ENCODE measurements around the gene EZH2. TPM values are rescaled to one million over a fixed set of nuclear protein-coding genes. Genes with fewer than 3 reads are reported as not detected.
A peak's percentile ranks its signal among the peaks of the same experiment; 100 is the strongest.

Gene EZH2
- total RNA-seq, 1 donor from 2014 or later, result 16.2 TPM

DNA sequence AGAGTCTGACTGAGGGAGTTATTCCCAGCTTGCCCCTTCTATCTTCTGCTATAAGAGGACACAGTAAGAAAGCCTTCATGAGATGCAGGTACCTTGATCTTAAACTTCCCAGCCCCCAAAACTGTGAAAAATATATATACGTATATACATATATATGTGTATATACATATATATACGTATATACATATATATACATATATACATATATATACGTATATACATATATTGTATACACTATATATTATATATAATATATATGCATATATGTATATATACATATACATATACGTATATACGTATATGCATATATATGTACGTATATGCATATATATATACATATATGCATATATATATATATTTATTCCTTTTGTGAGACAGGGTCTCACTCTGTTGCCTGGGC is 17.7 kb downstream of the EZH2 start:
- no peak overlapping the region for H3K4me3 ChIP-seq (ENCODE audit: low read length in 3 of 3)
- H3K9me3 ChIP-seq (ENCODE audit: control insufficient read depth in 3 of 3, low read length in 3 of 3), result no peaks in the 10 kb centered on the region
- no peak overlapping the region for H3K9ac ChIP-seq (ENCODE audit: low read depth in 1 of 3, low read length in 3 of 3)
- no peaks in the 10 kb centered on the region for H3K36me3 ChIP-seq (ENCODE audit: control insufficient read depth in 3 of 3, insufficient read depth in 3 of 3, low read length in 3 of 3)
- H3K27ac ChIP-seq (ENCODE audit: low read depth, low read length), result no peak overlapping the region
- no peaks in the 10 kb centered on the region for H3K4me1 ChIP-seq (ENCODE audit: control insufficient read depth in 3 of 3, insufficient read depth in 3 of 3, low read length in 3 of 3)
- H3K27me3 ChIP-seq (ENCODE audit: control insufficient read depth in 3 of 3, insufficient read depth in 3 of 3, low read length in 3 of 3), result no peaks in the 10 kb centered on the region

DNA sequence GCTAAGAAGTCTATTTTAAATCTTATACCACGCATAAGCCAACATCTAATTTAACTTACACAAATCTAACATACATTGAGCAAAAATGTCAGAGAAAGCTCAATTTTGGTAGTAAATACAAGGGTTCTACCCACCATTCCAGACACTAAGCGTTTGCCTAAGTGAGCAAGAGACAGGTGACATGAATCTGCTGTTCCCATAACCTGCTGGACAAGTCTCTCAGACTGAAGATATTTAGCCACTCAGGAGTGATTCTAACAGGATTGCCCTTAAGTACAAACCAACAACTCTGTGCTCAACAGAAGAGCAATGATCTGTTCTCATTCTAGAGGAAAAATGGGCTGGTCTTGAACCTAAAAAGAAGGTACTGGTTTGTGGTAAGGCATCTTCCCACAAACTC is 18.8 kb downstream of the EZH2 start:
- no peak overlapping the region for H3K27ac ChIP-seq (ENCODE audit: low read depth, low read length)
- H3K4me3 ChIP-seq (ENCODE audit: low read length in 3 of 3), result no peak overlapping the region
- no peak overlapping the region for H3K9ac ChIP-seq (ENCODE audit: low read depth in 1 of 3, low read length in 3 of 3)
- no peaks in the 10 kb centered on the region for H3K4me1 ChIP-seq (ENCODE audit: control insufficient read depth in 3 of 3, insufficient read depth in 3 of 3, low read length in 3 of 3)
- no peaks in the 10 kb centered on the region for H3K36me3 ChIP-seq (ENCODE audit: control insufficient read depth in 3 of 3, insufficient read depth in 3 of 3, low read length in 3 of 3)
- H3K27me3 ChIP-seq (ENCODE audit: control insufficient read depth in 3 of 3, insufficient read depth in 3 of 3, low read length in 3 of 3), result no peaks in the 10 kb centered on the region
- H3K9me3 ChIP-seq (ENCODE audit: control insufficient read depth in 3 of 3, low read length in 3 of 3), result no peaks in the 10 kb centered on the region

DNA sequence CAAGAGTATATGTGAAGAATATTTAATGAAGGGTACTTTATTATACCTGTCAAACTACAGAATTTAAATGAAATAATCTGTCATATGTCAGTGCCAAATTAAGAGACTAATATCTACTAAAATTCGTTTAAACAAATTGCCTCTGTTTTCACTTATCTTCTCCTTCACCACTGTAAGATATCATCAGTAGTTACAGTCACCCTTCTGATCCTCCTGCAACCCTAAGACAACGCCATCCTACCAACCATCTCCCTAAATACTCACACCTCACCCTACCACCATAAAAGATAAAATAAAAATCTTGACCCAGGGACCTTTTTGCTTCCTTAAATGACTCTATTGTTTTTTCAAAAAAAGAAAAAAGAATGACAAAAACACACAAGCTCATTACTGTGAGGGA is 20.8 kb downstream of the EZH2 start:
- Histone ChIP-seq H3K27me3 (ENCODE audit: control insufficient read depth in 3 of 3, insufficient read depth in 3 of 3, low read length in 3 of 3) (no peaks in the 10 kb centered on the region), H3K27ac (ENCODE audit: low read depth, low read length) (no peak overlapping the region), H3K9me3 (ENCODE audit: control insufficient read depth in 3 of 3, low read length in 3 of 3) (no peaks in the 10 kb centered on the region), H3K4me1 (ENCODE audit: control insufficient read depth in 3 of 3, insufficient read depth in 3 of 3, low read length in 3 of 3) (no peaks in the 10 kb centered on the region), H3K4me3 (ENCODE audit: low read length in 3 of 3) (no peak overlapping the region), H3K36me3 (ENCODE audit: control insufficient read depth in 3 of 3, insufficient read depth in 3 of 3, low read length in 3 of 3) (no peaks in the 10 kb centered on the region), H3K9ac (ENCODE audit: low read depth in 1 of 3, low read length in 3 of 3) (no peak overlapping the region)

DNA sequence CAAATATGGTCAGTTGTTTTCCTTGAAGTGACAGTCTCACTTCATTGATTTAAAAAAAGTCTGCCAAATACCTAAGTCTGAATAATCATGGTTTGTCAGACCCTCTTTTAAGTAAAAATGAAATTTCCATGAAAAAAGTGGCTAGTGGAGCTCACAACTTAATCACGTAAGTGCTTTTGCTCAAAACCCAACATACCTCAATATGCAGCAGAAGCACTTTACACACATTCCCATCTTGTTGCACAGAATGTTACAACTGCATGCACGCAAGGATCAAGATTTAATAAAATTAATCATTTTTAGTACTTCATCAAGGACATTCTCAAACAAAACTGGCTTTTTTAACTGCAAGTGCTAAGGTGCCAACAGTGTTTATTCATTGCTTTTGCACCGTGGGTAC is 21.6 kb downstream of the EZH2 start:
- H3K9ac ChIP-seq (ENCODE audit: low read depth in 1 of 3, low read length in 3 of 3), result no peak overlapping the region
- H3K36me3 ChIP-seq (ENCODE audit: control insufficient read depth in 3 of 3, insufficient read depth in 3 of 3, low read length in 3 of 3), result no peaks in the 10 kb centered on the region
- no peaks in the 10 kb centered on the region for H3K27me3 ChIP-seq (ENCODE audit: control insufficient read depth in 3 of 3, insufficient read depth in 3 of 3, low read length in 3 of 3)
- H3K27ac ChIP-seq (ENCODE audit: low read depth, low read length), result no peak overlapping the region
- no peak overlapping the region for H3K4me3 ChIP-seq (ENCODE audit: low read length in 3 of 3)
- H3K9me3 ChIP-seq (ENCODE audit: control insufficient read depth in 3 of 3, low read length in 3 of 3), result no peaks in the 10 kb centered on the region
- H3K4me1 ChIP-seq (ENCODE audit: control insufficient read depth in 3 of 3, insufficient read depth in 3 of 3, low read length in 3 of 3), result no peaks in the 10 kb centered on the region

DNA sequence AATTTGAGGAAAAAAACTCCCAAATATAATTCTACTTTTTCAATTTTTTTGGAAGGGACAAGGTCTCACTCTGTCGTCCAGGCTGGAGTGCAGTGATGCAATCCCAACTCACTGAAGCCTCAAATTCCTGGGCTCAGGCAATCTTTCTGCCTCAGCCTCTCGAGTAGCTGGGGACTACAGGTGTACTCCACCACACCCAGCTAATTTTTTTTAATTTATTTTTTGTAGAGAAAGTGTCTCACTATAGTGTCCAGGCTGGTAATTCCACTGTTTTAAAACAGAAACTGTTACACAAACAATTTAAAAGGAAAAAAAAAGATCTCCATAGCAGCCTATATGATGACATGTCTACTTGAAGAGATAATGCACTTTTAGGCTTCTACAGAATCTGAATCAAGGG is 25.6 kb downstream of the EZH2 start:
- no peak overlapping the region for H3K9ac ChIP-seq (ENCODE audit: low read depth in 1 of 3, low read length in 3 of 3)
- H3K4me3 ChIP-seq (ENCODE audit: low read length in 3 of 3), result no peak overlapping the region
- no peaks in the 10 kb centered on the region for H3K36me3 ChIP-seq (ENCODE audit: control insufficient read depth in 3 of 3, insufficient read depth in 3 of 3, low read length in 3 of 3)
- H3K27me3 ChIP-seq (ENCODE audit: control insufficient read depth in 3 of 3, insufficient read depth in 3 of 3, low read length in 3 of 3), result no peaks in the 10 kb centered on the region
- H3K27ac ChIP-seq (ENCODE audit: low read depth, low read length), result no peak overlapping the region
- H3K9me3 ChIP-seq (ENCODE audit: control insufficient read depth in 3 of 3, low read length in 3 of 3), result no peaks in the 10 kb centered on the region
- no peaks in the 10 kb centered on the region for H3K4me1 ChIP-seq (ENCODE audit: control insufficient read depth in 3 of 3, insufficient read depth in 3 of 3, low read length in 3 of 3)

DNA sequence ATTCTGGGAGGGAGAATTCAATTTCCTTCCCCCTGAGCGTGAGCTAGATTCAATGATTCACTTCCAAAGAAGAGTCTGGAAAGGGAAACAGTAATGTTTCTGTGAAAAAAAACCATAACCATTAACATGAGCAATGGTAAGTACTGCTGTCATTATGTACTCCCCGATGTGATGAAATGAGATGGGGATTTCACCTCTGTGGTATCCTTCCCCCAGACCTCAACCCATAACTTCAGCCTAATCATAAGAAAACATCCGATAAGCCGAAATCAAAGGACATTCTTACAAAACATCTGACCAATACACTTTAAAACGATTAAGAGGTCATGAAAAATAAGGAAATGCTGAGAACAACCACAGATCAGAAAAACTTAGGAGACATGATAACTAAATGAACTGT is 27.2 kb downstream of the EZH2 start:
- Histone ChIP-seq H3K27me3 (ENCODE audit: control insufficient read depth in 3 of 3, insufficient read depth in 3 of 3, low read length in 3 of 3) (no peaks in the 10 kb centered on the region), H3K9ac (ENCODE audit: low read depth in 1 of 3, low read length in 3 of 3) (no peak overlapping the region)

DNA sequence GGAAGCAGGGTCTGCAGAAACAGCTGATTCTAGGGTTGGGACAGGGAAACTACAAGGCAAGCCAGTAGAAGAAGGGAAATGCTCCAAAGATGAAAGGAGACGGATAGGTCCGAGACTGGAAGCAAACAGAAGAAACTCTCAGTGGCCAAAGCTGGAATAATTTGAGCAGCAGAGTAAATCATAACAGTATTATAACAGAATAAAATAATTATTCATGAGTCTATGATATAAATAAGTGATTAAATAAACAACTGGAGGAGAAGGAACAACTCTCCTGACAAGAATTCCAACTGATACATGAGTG is 27.6 kb downstream of the EZH2 start:
- Histone ChIP-seq H3K27me3 (ENCODE audit: control insufficient read depth in 3 of 3, insufficient read depth in 3 of 3, low read length in 3 of 3) (no peaks in the 10 kb centered on the region), H3K36me3 (ENCODE audit: control insufficient read depth in 3 of 3, insufficient read depth in 3 of 3, low read length in 3 of 3) (no peaks in the 10 kb centered on the region), H3K9ac (ENCODE audit: low read depth in 1 of 3, low read length in 3 of 3) (no peak overlapping the region), H3K4me1 (ENCODE audit: control insufficient read depth in 3 of 3, insufficient read depth in 3 of 3, low read length in 3 of 3) (no peaks in the 10 kb centered on the region), H3K27ac (ENCODE audit: low read depth, low read length) (no peak overlapping the region), H3K4me3 (ENCODE audit: low read length in 3 of 3) (peak overlapping the region in 1 of 3 donors; percentile 54), H3K9me3 (ENCODE audit: control insufficient read depth in 3 of 3, low read length in 3 of 3) (no peaks in the 10 kb centered on the region)

More for the DNA sequence above, 27.2 kb downstream of the EZH2 start:
- H3K27ac ChIP-seq (ENCODE audit: low read depth, low read length), result no peak overlapping the region
- no peaks in the 10 kb centered on the region for H3K4me1 ChIP-seq (ENCODE audit: control insufficient read depth in 3 of 3, insufficient read depth in 3 of 3, low read length in 3 of 3)
- H3K9me3 ChIP-seq (ENCODE audit: control insufficient read depth in 3 of 3, low read length in 3 of 3), result no peaks in the 10 kb centered on the region
- H3K36me3 ChIP-seq (ENCODE audit: control insufficient read depth in 3 of 3, insufficient read depth in 3 of 3, low read length in 3 of 3), result no peaks in the 10 kb centered on the region
- no peak overlapping the region for H3K4me3 ChIP-seq (ENCODE audit: low read length in 3 of 3)

DNA sequence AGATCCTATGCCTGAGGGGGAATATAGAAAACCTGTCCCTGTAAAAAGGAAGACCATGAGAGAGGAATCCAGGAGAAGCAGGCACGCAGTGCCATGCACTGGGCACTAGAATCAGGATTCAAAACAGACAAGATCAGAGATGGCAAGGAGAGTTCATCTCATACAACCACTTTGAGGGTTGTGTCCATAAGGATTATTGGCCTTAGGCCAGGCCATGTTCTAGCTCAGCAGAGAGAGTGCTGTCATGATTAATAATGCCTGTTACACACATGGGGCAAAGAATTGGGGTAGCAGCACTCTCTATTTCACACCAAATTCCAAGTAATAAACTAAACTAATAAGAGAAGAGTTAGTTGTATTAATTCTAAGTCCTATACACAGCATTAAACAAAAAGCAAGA is 29.1 kb downstream of the EZH2 start:
- no peak overlapping the region for H3K27ac ChIP-seq (ENCODE audit: low read depth, low read length)
- no peaks in the 10 kb centered on the region for H3K4me1 ChIP-seq (ENCODE audit: control insufficient read depth in 3 of 3, insufficient read depth in 3 of 3, low read length in 3 of 3)
- no peak overlapping the region for H3K9ac ChIP-seq (ENCODE audit: low read depth in 1 of 3, low read length in 3 of 3)
- H3K4me3 ChIP-seq (ENCODE audit: low read length in 3 of 3), result no peak overlapping the region
- H3K9me3 ChIP-seq (ENCODE audit: control insufficient read depth in 3 of 3, low read length in 3 of 3), result no peaks in the 10 kb centered on the region
- no peaks in the 10 kb centered on the region for H3K27me3 ChIP-seq (ENCODE audit: control insufficient read depth in 3 of 3, insufficient read depth in 3 of 3, low read length in 3 of 3)
- H3K36me3 ChIP-seq (ENCODE audit: control insufficient read depth in 3 of 3, insufficient read depth in 3 of 3, low read length in 3 of 3), result no peaks in the 10 kb centered on the region

DNA sequence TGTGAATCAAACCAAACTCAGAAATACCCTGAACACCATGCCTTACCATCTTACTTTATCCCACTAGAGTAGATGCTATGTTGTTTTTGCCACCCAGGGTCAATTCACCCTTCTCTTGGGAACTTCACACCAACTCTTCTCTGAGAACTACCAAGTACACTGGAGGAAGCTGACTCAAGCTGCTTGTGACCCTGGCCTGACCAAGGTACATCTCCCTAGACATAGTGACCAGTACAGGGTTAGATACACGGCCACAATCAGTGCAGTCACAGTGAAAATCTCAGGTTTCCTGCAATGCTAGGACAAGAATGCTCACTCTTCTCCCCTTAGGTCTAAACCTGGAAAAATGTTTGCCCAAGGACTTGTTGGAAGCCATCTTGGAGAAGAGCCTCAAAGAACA is 31.8 kb downstream of the EZH2 start:
- H3K36me3 ChIP-seq (ENCODE audit: control insufficient read depth in 3 of 3, insufficient read depth in 3 of 3, low read length in 3 of 3), result no peaks in the 10 kb centered on the region
- H3K9me3 ChIP-seq (ENCODE audit: control insufficient read depth in 3 of 3, low read length in 3 of 3), result no peaks in the 10 kb centered on the region
- H3K4me3 ChIP-seq (ENCODE audit: low read length in 3 of 3), result no peak overlapping the region
- H3K27me3 ChIP-seq (ENCODE audit: control insufficient read depth in 3 of 3, insufficient read depth in 3 of 3, low read length in 3 of 3), result no peaks in the 10 kb centered on the region
- H3K27ac ChIP-seq (ENCODE audit: low read depth, low read length), result no peak overlapping the region
- no peak overlapping the region for H3K9ac ChIP-seq (ENCODE audit: low read depth in 1 of 3, low read length in 3 of 3)
- no peaks in the 10 kb centered on the region for H3K4me1 ChIP-seq (ENCODE audit: control insufficient read depth in 3 of 3, insufficient read depth in 3 of 3, low read length in 3 of 3)

DNA sequence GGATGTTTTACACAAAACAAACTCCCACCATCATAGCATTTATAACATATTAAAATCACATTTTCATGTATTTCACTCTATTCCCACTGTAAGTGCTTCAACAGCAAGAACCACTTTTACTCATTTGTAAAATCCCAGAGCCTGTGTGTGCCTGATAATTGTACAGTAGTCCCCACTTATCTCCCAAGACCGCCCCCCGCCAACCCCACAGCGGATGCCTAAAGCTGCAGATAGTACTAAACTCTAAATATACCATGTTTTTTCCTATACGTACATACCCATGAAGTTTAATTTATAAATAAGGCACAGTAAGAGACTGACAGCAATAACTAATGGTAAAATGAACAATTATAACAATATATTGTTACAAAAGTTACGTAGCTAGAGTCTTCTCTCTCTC is 33.5 kb downstream of the EZH2 start:
- Histone ChIP-seq H3K36me3 (ENCODE audit: control insufficient read depth in 3 of 3, insufficient read depth in 3 of 3, low read length in 3 of 3) (no peaks in the 10 kb centered on the region), H3K9me3 (ENCODE audit: control insufficient read depth in 3 of 3, low read length in 3 of 3) (no peaks in the 10 kb centered on the region), H3K27ac (ENCODE audit: low read depth, low read length) (no peak overlapping the region), H3K4me3 (ENCODE audit: low read length in 3 of 3) (no peak overlapping the region), H3K9ac (ENCODE audit: low read depth in 1 of 3, low read length in 3 of 3) (no peak overlapping the region), H3K27me3 (ENCODE audit: control insufficient read depth in 3 of 3, insufficient read depth in 3 of 3, low read length in 3 of 3) (no peaks in the 10 kb centered on the region), H3K4me1 (ENCODE audit: control insufficient read depth in 3 of 3, insufficient read depth in 3 of 3, low read length in 3 of 3) (no peaks in the 10 kb centered on the region)

DNA sequence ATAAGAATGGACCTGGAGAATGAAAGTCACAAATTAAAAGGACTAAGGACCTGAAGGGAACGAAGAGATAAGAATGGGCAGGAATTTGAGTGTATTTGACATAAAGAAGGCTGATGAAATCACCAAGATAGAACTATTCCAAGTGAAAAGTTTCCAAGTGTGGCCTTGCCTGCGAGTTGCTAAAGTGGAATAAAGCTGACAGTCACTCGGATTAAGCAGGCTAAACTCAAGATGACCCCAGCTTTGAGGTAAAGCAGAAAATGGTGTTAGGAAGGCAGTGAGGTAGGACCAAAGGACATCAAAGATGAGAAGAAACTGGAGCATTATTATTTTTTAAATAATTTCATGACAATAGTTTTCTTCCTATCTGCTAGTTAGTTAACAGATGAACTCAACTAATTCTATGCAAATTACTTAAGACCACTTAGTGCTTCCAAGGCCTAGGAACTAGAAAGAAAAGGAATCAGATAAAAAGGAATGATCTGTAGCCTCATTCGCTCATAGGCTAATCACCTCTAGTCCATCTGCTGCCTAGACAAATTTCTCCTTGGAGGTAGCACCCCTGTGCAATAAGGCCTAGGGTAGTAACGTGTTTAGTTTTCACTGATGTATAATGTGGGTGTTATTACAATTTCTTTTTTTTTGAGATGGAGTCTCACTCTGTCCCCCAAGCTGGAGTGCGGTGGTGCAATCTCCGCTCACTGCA is 34.5 kb downstream of the EZH2 start:
- no peaks in the 10 kb centered on the region for H3K27me3 ChIP-seq (ENCODE audit: control insufficient read depth in 3 of 3, insufficient read depth in 3 of 3, low read length in 3 of 3)
- no peak overlapping the region for H3K9ac ChIP-seq (ENCODE audit: low read depth in 1 of 3, low read length in 3 of 3)
- no peaks in the 10 kb centered on the region for H3K36me3 ChIP-seq (ENCODE audit: control insufficient read depth in 3 of 3, insufficient read depth in 3 of 3, low read length in 3 of 3)

More for the DNA sequence above, 34.5 kb downstream of the EZH2 start:
- H3K4me3 ChIP-seq (ENCODE audit: low read length in 3 of 3), result no peak overlapping the region
- no peak overlapping the region for H3K27ac ChIP-seq (ENCODE audit: low read depth, low read length)
- no peaks in the 10 kb centered on the region for H3K9me3 ChIP-seq (ENCODE audit: control insufficient read depth in 3 of 3, low read length in 3 of 3)
- no peaks in the 10 kb centered on the region for H3K4me1 ChIP-seq (ENCODE audit: control insufficient read depth in 3 of 3, insufficient read depth in 3 of 3, low read length in 3 of 3)
